ENCODE results near the gene SENP1. TPM values are rescaled to one million over a fixed set of nuclear protein-coding genes. Genes with fewer than 3 reads are reported as not detected.

The SENP1 gene
- 15.6 and 17.7 TPM in 2 replicates for total RNA-seq (2022)
- percentile 68 among the genes with signal in this experiment for Bru-seq, nascent RNA
- percentile 64 among the genes with signal in this experiment for BruChase-seq, experiment 1, labeled RNA remaining after a 6-hour chase
- BruChase-seq, experiment 2, labeled RNA remaining after a 2-hour chase: percentile 66 among the genes with signal in this experiment
- long read RNA-seq, partial matches to known transcripts: 1 of 7 reads
- long read RNA-seq, other reads (novel, unspliced or antisense): 5 of 7 reads

GRCh38 chr12:48105867-48106680 lies at the start of gene SENP1:
TSS of gene SENP1 (minus strand) at chr12:48106079. CDS start at chr12:48101472, 4,607 bp downstream.
- TF ChIP-seq CTCF (IDR thresholded peaks at IDR 0.05; ENCODE audit: unreplicated experiment): no peak
- H3K36me3 Mint-ChIP-seq (ENCODE audit: insufficient read depth, unreplicated experiment): peaks cover 25% of the 10 kb centered on the region
- no peaks in the 10 kb centered on the region for H3K9me3 Mint-ChIP-seq (ENCODE audit: low read depth, unreplicated experiment)
- BruUV-seq (replicated peaks): no TSS peak
- intact Hi-C loops (cut with micrococcal nuclease; ENCODE audit: unreplicated experiment): no loop called here
- DNase-seq: peak; percentile 82
- CTCF ChIA-PET: interaction anchor here (1.9 kb wide), 1 partner anchor 13 kb away, joined by 6 read pairs; the partner anchor contains the start of gene PFKM
- H3K27me3 Mint-ChIP-seq (ENCODE audit: unreplicated experiment): no peaks in the 10 kb centered on the region
- H3K27ac Mint-ChIP-seq (ENCODE audit: unreplicated experiment): peak within 1 kb of the TSS; percentile 98
- peaks cover 21% of the 10 kb centered on the region for H3K4me1 Mint-ChIP-seq (ENCODE audit: low read depth, unreplicated experiment)
- peak within 1 kb of the TSS; percentile 98 for H3K4me3 Mint-ChIP-seq (ENCODE audit: low read depth, unreplicated experiment)

- H3K4me3 Mint-ChIP-seq (ENCODE audit: low read depth, unreplicated experiment): no peak overlapping the region
- no peaks in the 10 kb centered on the region for H3K4me1 Mint-ChIP-seq (ENCODE audit: low read depth, unreplicated experiment)
- no peaks in the 10 kb centered on the region for H3K27me3 Mint-ChIP-seq (ENCODE audit: unreplicated experiment)
- no peak for TF ChIP-seq CTCF (IDR thresholded peaks at IDR 0.05; ENCODE audit: unreplicated experiment)
- intact Hi-C loops (cut with micrococcal nuclease; ENCODE audit: unreplicated experiment): no loop called here
- peaks cover 1% of the 10 kb centered on the region for H3K36me3 Mint-ChIP-seq (ENCODE audit: insufficient read depth, unreplicated experiment)
- CTCF ChIA-PET: no interaction called here
- no peak for DNase-seq
- no peaks in the 10 kb centered on the region for H3K9me3 Mint-ChIP-seq (ENCODE audit: low read depth, unreplicated experiment)
- BruUV-seq (replicated peaks): no TSS peak
- no peak overlapping the region for H3K27ac Mint-ChIP-seq (ENCODE audit: unreplicated experiment)
These were observed 45.4 kb upstream of the SENP1 start for GRCh38 chr12:48151103-48151771.

GRCh38 chr12:48145981-48146380 lies 40.1 kb upstream of the SENP1 start:
- no peak overlapping the region for H3K4me3 Mint-ChIP-seq (ENCODE audit: low read depth, unreplicated experiment)
- no peaks in the 10 kb centered on the region for H3K4me1 Mint-ChIP-seq (ENCODE audit: low read depth, unreplicated experiment)
- no peaks in the 10 kb centered on the region for H3K9me3 Mint-ChIP-seq (ENCODE audit: low read depth, unreplicated experiment)
- CTCF ChIA-PET: no interaction called here
- DNase-seq: no peak
- BruUV-seq (replicated peaks): no TSS peak
- TF ChIP-seq CTCF (IDR thresholded peaks at IDR 0.05; ENCODE audit: unreplicated experiment): no peak
- H3K27me3 Mint-ChIP-seq (ENCODE audit: unreplicated experiment): no peaks in the 10 kb centered on the region
- no peaks in the 10 kb centered on the region for H3K36me3 Mint-ChIP-seq (ENCODE audit: insufficient read depth, unreplicated experiment)
- intact Hi-C loops (cut with micrococcal nuclease; ENCODE audit: unreplicated experiment): no loop called here
- H3K27ac Mint-ChIP-seq (ENCODE audit: unreplicated experiment): no peak overlapping the region

GRCh38 chr12:48143898-48144297 lies 38.0 kb upstream of the SENP1 start:
- CTCF ChIA-PET: no interaction called here
- no peaks in the 10 kb centered on the region for H3K36me3 Mint-ChIP-seq (ENCODE audit: insufficient read depth, unreplicated experiment)
- intact Hi-C loops (cut with micrococcal nuclease; ENCODE audit: unreplicated experiment): no loop called here
- H3K27ac Mint-ChIP-seq (ENCODE audit: unreplicated experiment): no peak overlapping the region
- no peak overlapping the region for H3K4me3 Mint-ChIP-seq (ENCODE audit: low read depth, unreplicated experiment)
- TF ChIP-seq CTCF (IDR thresholded peaks at IDR 0.05; ENCODE audit: unreplicated experiment): no peak
- no peak for DNase-seq
- no TSS peak for BruUV-seq (replicated peaks)
- H3K9me3 Mint-ChIP-seq (ENCODE audit: low read depth, unreplicated experiment): no peaks in the 10 kb centered on the region
- no peaks in the 10 kb centered on the region for H3K27me3 Mint-ChIP-seq (ENCODE audit: unreplicated experiment)
- H3K4me1 Mint-ChIP-seq (ENCODE audit: low read depth, unreplicated experiment): no peaks in the 10 kb centered on the region
